Left forelimb (tissue), 1 donor: ENCODE results near the gene STRADB.
"Not testable (repeated sequence)": the region's sequence is repeated elsewhere in the genome, so short reads cannot be mapped to it uniquely, and the experiment has no call there.

Source experiments
- DNase-seq: peaks from one replicate; pipeline ENCODE4 v3.0.0-alpha.2; 2018; ENCODE audit warnings: low spot score

The STRADB gene

GRCh38 chr2:201451292-201452057 is at the start of gene STRADB, which contains the start of gene TRAK2:
Gene STRADB, plus strand, starts transcription at chr2:201451740. Its CDS starts 3,101 bp downstream, at chr2:201454841.
Gene TRAK2, minus strand, starts transcription at chr2:201451458. Its CDS starts 30,951 bp downstream, at chr2:201420507.
- peak; percentile 96 for DNase-seq

- no peak for DNase-seq
Observed at GRCh38 chr2:201401815-201402214, 49.7 kb upstream of the STRADB start.

GRCh38 chr2:201402651-201403562 is 48.6 kb upstream of the STRADB start:
- DNase-seq = no peak

- DNase-seq = no peak
Observed at GRCh38 chr2:201403880-201404279, 47.7 kb upstream of the STRADB start.

- no peak for DNase-seq
Observed at GRCh38 chr2:201404699-201405280, 46.8 kb upstream of the STRADB start.

GRCh38 chr2:201406077-201406662 is 45.4 kb upstream of the STRADB start:
- DNase-seq = no peak

GRCh38 chr2:201407265-201407664 is 44.3 kb upstream of the STRADB start:
- DNase-seq = no peak

GRCh38 chr2:201408931-201409330 is 42.6 kb upstream of the STRADB start:
- no peak for DNase-seq

GRCh38 chr2:201411421-201411820 is 40.1 kb upstream of the STRADB start:
- DNase-seq = no peak

- no peak for DNase-seq
Observed at GRCh38 chr2:201413143-201413542, 38.4 kb upstream of the STRADB start.

- DNase-seq = no peak
Observed at GRCh38 chr2:201413552-201413951, 38.0 kb upstream of the STRADB start.

GRCh38 chr2:201414099-201415023 is 37.2 kb upstream of the STRADB start:
- no peak for DNase-seq

GRCh38 chr2:201415149-201415548 is 36.4 kb upstream of the STRADB start:
- DNase-seq = no peak

GRCh38 chr2:201419057-201419635 is 32.4 kb upstream of the STRADB start:
- no peak for DNase-seq

GRCh38 chr2:201419986-201420385 is 31.6 kb upstream of the STRADB start:
- no peak for DNase-seq

GRCh38 chr2:201420442-201421113 is 31.0 kb upstream of the STRADB start:
- no peak for DNase-seq

GRCh38 chr2:201425952-201426351 is 25.6 kb upstream of the STRADB start:
- DNase-seq = no peak

GRCh38 chr2:201428366-201428765 is 23.2 kb upstream of the STRADB start:
- DNase-seq = not testable (repeated sequence)

- not testable (repeated sequence) for DNase-seq
Observed at GRCh38 chr2:201429835-201430234, 21.7 kb upstream of the STRADB start.

GRCh38 chr2:201430322-201430721 is 21.2 kb upstream of the STRADB start:
- not testable (repeated sequence) for DNase-seq
